Heart right ventricle (tissue), 16 donors: ENCODE measurements around the gene ZCCHC4. TPM values are rescaled to one million over a fixed set of nuclear protein-coding genes. Genes with fewer than 3 reads are reported as not detected.

Source experiments
- ATAC-seq, 8 donors: fragments of 200-7000 bp; cut with Tn5 transposase; one replicate each; pipeline ENCODE4 v1.9.1; 2020; ENCODE audit warnings: mild to moderate bottlenecking in 8 of 8, moderate library complexity in 8 of 8, moderate number of reproducible peaks in 1 of 8
- DNase-seq, 2 donors: peaks; one replicate each; pipeline ENCODE4 v3.0.0-alpha.2; 2020
- H3K27ac ChIP-seq, 10 donors: fragments of 200-600 bp; sonication (generic) in 2 of 10; one replicate each; pipeline versions ENCODE4 v1.5.0 to v1.8.0; 2020 to 2022; ENCODE audit warnings: mild to moderate bottlenecking in 3 of 10
- H3K27me3 ChIP-seq, 7 donors: fragments of 200-600 bp; one replicate each; pipeline ENCODE4 v1.8.0; 2021 to 2022; ENCODE audit warnings: mild to moderate bottlenecking in 2 of 7
- H3K36me3 ChIP-seq, 9 donors: fragments of 200-600 bp; sonication (generic) in 1 of 9; one replicate each; pipeline versions ENCODE4 v1.5.0 to v1.8.0; 2020 to 2022; ENCODE audit warnings: mild to moderate bottlenecking in 2 of 9
- H3K4me1 ChIP-seq, 9 donors: fragments of 200-600 bp; sonication (generic) in 1 of 9; one replicate each; pipeline versions ENCODE4 v1.5.0 to v1.8.0; 2020 to 2022; ENCODE audit warnings: mild to moderate bottlenecking in 4 of 9
- H3K4me3 ChIP-seq, 10 donors: fragments of 200-600 bp; sonication (generic) in 2 of 10; one replicate each; pipeline versions ENCODE4 v1.5.0 to v1.8.0; 2020 to 2022; ENCODE audit warnings: mild to moderate bottlenecking in 7 of 10, moderate library complexity in 2 of 10
- H3K9me3 ChIP-seq, 11 donors: fragments of 200-600 bp in 10 of 11; sonication (generic) in 2 of 11; one replicate each; pipeline versions ENCODE4 v1.5.0 to v1.8.0; 2013 to 2022; ENCODE audit warnings: mild to moderate bottlenecking in 2 of 11, control low read depth in 1 of 11, moderate library complexity in 1 of 11
- CTCF ChIP-seq, 9 donors: fragments of 200-600 bp; sonication (generic) in 2 of 9; IDR thresholded peaks; one replicate each; pipeline versions ENCODE4 v1.5.0 to v1.8.0; 2021 to 2022; ENCODE audit warnings: antibody characterized with exemption in 9 of 9, mild to moderate bottlenecking in 5 of 9, moderate library complexity in 1 of 9
- WGBS, 2 donors: extraction: QIAGEN DNeasy Blood & Tissue Kit; methylation state at CpG; one replicate each; pipeline ENCODE4 v1.1.7; 2013; ENCODE audit warnings: inconsistent platforms in 1 of 2; 5-methylcytosine and 5-hydroxymethylcytosine counted together
- intact Hi-C, 10 donors: fragments of 100-400 bp; cut with DNase I; formaldehyde crosslinking; loops; one replicate each; pipeline versions ENCODE4 v1.11.1 to v1.14.2; 2022
- long read RNA-seq, 3 donors: library from polyadenylated mRNA; unstranded; transcript quantifications; one replicate each; pipeline ENCODE4 v2.0.0, GENCODE V29; 2020 to 2021
- polyA plus RNA-seq, 2 donors: library from polyadenylated mRNA; stranded (reverse); fragments of 200-250 nt; gene quantifications; one replicate each; pipeline ENCODE4 v1.2.3, GENCODE V29; 2013
- total RNA-seq, 10 donors: library from RNA; stranded (reverse); fragmentation: NEBNext Ultra II Directional in 3 of 10; extraction: Animal tissue kit (Norgen Biotek cat#: 25700) in 3 of 10; gene quantifications; one replicate each; pipeline versions ENCODE4 v1.2.1 to v1.2.4, GENCODE V29; 2021 to 2023
- donor health status: Arrhythmogenic right ventricular cardiomyopathy.
- donor health status: ischemic (EF 13 %, LVEDD 7.1; RV severe dilation, severe dysfunction).
- donor health status: healthy with polysubstance abuse.
- donor health status: DM: no; HTN: yes; CAD: no.
- donor health status: DM: no; HTN: no; CAD: no.
- donor health status: ischemic (EF 25% LVEDD 6.9; RV normal size, moderate dysfunction).
- donor health status: ischemic (EF 25% LVEDD 5.7; RV mildly dilated, moderate dysfunction).
- donor health status: healthy.
- donor health status: DM: yes; HTN: yes; CAD: no.
- donor health status: Ischemic cardiomyopathy.
- donor health status: ischemic (EF 35%, LVEDD 5.7; RV mildly dilated, moderate dysfunction).
- donor health status: nonischemic (EF 11% LVEDD 7.7; RV severe dilation, severe dysfunction).
- donor health status: DM: yes; HTN: yes; CAD: no.
- donor health status: PGD.
- donor health status: ischemic (EF 29% LVEDD 5.4; RV normal size, mild dysfunction).
- donor health status: nonischemic (EF 23%, LVEDD 6.1; RV moderate dilation, normal function).

The ZCCHC4 gene, protein sequence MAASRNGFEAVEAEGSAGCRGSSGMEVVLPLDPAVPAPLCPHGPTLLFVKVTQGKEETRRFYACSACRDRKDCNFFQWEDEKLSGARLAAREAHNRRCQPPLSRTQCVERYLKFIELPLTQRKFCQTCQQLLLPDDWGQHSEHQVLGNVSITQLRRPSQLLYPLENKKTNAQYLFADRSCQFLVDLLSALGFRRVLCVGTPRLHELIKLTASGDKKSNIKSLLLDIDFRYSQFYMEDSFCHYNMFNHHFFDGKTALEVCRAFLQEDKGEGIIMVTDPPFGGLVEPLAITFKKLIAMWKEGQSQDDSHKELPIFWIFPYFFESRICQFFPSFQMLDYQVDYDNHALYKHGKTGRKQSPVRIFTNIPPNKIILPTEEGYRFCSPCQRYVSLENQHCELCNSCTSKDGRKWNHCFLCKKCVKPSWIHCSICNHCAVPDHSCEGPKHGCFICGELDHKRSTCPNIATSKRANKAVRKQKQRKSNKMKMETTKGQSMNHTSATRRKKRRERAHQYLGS
- total RNA-seq (1 to 10 TPM; 6.8 to 9.6 (median 7.5) TPM), polyA plus RNA-seq (10 to 100 TPM in 1 of 2 donors, 1 to 10 TPM in 1; 3.8 to 10.9 TPM)
- long read RNA-seq, donor 1, partial matches to known transcripts = 3 of 5 reads
- long read RNA-seq, donor 1, other reads (novel, unspliced or antisense) = 1 of 5 reads
- long read RNA-seq, donor 2, transcript ZCCHC4-201 (13 exons, 2,785 nt) = major isoform, 7 of 15 reads
- long read RNA-seq, donor 2, partial matches to known transcripts = 5 of 15 reads
- long read RNA-seq, donor 2, other reads (novel, unspliced or antisense) = 3 of 15 reads
- long read RNA-seq, donor 3, transcript ZCCHC4-201 (13 exons, 2,785 nt) = major isoform, 11 of 39 reads
- long read RNA-seq, donor 3, partial matches to known transcripts = 18 of 39 reads
- long read RNA-seq, donor 3, other reads (novel, unspliced or antisense) = 10 of 39 reads

- DNase-seq (peak; percentile 90), ATAC-seq (peak; percentile 96 to 99 (median 99))
- intact Hi-C loops = loop anchor here in 8 of 10 donors (2.0 to 10.0 kb wide), 7 partner anchors 52 to 150 kb away; partner anchors contain the start of genes SEPSECS (in 4 of the 8) and PI4K2B (in 2 of the 8)
- H3K4me1 ChIP-seq = peaks cover 2 to 26% (median 8%) of the 10 kb centered on the region in 9 donors
- peak within 1 kb of the TSS; percentile 64 to 93 (median 75) for H3K4me3 ChIP-seq
- TF ChIP-seq CTCF (IDR thresholded peaks at IDR 0.05) = peak in 8 of 9 donors; percentile 96 to 100 (median 99)
- H3K27me3 ChIP-seq = no peaks in the 10 kb centered on the region
- peak within 1 kb of the TSS in 9 of 10 donors; percentile 32 to 87 (median 69) for H3K27ac ChIP-seq
- peaks cover 0 to 35% (median 8%) of the 10 kb centered on the region in 9 donors for H3K36me3 ChIP-seq
- no peaks in the 10 kb centered on the region for H3K9me3 ChIP-seq
- 1% methylated on average over 40 of the region's 40 CpGs for WGBS, 2 donors
Observed at GRCh38 chr4:25312496-25313200, at the start of gene ZCCHC4. Gene ZCCHC4 (plus strand): TSS chr4:25312774. CDS start chr4:25312810, 36 bp downstream.

DNA sequence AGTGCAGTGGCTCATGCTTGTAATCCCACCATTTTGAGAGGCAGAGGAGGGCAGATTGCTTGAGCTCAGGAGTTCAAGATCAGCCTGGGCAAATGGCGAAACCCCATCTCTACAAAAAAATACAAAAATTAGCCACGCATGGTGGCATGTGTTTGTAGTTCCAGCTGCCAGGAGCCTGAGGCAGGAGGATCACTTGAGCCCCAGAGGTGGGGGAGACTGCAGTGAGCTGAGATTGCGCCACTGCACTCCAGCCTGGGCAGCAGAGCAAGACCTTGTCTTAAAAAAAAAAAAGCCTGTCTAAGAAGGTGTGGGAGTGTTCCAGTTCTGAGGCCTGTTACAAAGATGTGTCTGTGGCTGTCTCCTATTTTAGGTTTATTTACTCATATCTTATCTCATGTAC lies 40.7 kb upstream of the ZCCHC4 start:
- Histone ChIP-seq H3K27me3 (no peaks in the 10 kb centered on the region), H3K36me3 (peaks cover 0 to 65% (median 0%) of the 10 kb centered on the region in 9 donors), H3K27ac (no peak overlapping the region), H3K4me3 (no peak overlapping the region), H3K4me1 (no peaks in the 10 kb centered on the region), H3K9me3 (no peaks in the 10 kb centered on the region)
- 97 to 99% methylated on average over 3 of the region's 3 CpGs for WGBS, 2 donors
- intact Hi-C loops = no loop called here
- no peak for DNase-seq
- TF ChIP-seq CTCF (IDR thresholded peaks at IDR 0.05) = no peak
- ATAC-seq = no peak

GRCh38 chr4:25280210-25280609 lies 32.4 kb upstream of the ZCCHC4 start:
- H3K4me3 ChIP-seq = no peak overlapping the region
- DNase-seq = no peak
- H3K36me3 ChIP-seq = peaks cover 0 to 55% (median 6%) of the 10 kb centered on the region in 9 donors
- 82 to 98% methylated on average over 4 of the region's 4 CpGs for WGBS, 2 donors
- intact Hi-C loops = no loop called here
- no peak for ATAC-seq
- TF ChIP-seq CTCF (IDR thresholded peaks at IDR 0.05) = no peak
- no peak overlapping the region for H3K27ac ChIP-seq
- H3K27me3 ChIP-seq = no peaks in the 10 kb centered on the region
- H3K9me3 ChIP-seq = no peaks in the 10 kb centered on the region
- H3K4me1 ChIP-seq = no peaks in the 10 kb centered on the region
